Astrocyte (in vitro differentiated cells and primary cell): ENCODE data around the gene EHD4.

Experiments used
- EZH2 ChIP-seq: IDR thresholded peaks from 2 replicates; pipeline ENCODE4 v1.6.1; 2012; ENCODE audit warnings: mild to moderate bottlenecking, low read length, inconsistent platforms; ENCODE audit not compliant: insufficient read depth
- TF ChIP-seq, protein P1 (sequence below): IDR thresholded peaks from 2 replicates; pipeline ENCODE4 v1.5.1; 2011; ENCODE audit warnings: low read depth, mild to moderate bottlenecking, inconsistent platforms, low read length, moderate library complexity; ENCODE audit not compliant: insufficient read depth

DNA sequence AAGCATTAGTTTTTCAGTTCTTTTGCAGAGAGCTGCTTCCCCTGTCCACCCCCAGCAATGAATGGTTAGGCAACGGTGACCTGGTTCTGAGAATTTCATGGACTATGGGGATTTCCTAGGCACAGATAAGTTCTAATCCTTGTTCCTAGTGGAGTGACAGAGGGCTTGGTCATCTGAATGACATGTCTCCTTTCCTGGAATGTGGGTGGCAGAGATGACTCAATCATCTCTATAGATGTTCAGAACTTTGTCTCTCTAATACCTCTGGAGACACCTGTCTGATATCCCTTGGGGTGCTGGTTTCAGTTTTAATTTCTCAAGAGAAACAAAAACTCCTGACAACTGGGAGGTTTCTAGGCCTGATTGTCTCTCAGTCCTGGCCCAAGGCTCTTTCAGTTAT, 38.1 kb upstream of the EHD4 start:
- TF ChIP-seq, protein P1, sequence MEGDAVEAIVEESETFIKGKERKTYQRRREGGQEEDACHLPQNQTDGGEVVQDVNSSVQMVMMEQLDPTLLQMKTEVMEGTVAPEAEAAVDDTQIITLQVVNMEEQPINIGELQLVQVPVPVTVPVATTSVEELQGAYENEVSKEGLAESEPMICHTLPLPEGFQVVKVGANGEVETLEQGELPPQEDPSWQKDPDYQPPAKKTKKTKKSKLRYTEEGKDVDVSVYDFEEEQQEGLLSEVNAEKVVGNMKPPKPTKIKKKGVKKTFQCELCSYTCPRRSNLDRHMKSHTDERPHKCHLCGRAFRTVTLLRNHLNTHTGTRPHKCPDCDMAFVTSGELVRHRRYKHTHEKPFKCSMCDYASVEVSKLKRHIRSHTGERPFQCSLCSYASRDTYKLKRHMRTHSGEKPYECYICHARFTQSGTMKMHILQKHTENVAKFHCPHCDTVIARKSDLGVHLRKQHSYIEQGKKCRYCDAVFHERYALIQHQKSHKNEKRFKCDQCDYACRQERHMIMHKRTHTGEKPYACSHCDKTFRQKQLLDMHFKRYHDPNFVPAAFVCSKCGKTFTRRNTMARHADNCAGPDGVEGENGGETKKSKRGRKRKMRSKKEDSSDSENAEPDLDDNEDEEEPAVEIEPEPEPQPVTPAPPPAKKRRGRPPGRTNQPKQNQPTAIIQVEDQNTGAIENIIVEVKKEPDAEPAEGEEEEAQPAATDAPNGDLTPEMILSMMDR = no peak
- TF ChIP-seq EZH2 = no peak
